ENCODE measurements around the gene RANBP6.
"Not testable (repeated sequence)": the region's sequence is repeated elsewhere in the genome, so short reads cannot be mapped to it uniquely, and the experiment has no call there.

RANBP6 gene

DNA sequence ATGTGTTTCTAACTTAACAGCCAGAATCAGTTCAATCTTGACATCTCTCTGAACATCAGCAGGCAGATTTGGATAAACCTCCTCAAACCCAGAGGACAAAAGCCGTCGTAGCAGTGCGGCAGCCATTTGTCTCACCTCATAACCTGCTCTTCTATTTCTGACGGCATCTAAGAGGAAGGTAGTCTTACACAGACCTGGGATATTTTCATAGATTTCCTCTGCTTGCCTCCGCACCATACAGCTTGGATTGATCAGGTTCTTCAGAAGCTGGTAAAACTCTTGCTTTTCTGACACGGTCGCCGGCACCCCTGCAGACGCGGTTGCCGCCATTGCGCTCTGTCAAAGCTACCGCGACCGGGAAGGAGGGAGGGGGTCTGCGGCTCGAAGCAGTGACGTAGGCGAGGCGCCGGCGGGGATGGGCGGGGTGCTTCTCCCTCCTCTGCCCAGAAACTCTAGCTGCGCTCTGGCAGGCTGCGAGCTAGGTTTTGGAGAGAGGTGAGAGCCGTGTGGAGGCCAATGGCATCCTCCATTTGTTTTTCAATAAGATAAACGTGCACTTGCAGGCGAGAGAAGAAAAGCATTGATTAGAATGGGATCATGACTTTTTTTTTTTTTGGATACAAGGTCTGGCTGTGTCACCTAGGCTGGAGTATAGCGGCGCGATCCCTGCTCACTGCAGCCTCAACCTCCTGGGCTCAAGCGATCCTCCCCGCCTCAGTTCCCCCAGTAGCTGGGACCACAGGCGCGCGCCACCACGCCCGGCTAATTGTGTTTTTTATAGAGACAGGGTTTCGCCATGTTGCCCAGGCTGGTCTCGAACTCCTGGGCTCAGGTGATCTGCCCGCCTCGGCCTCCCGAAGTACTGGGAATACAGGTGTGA lies at the start of gene RANBP6:
TSS of gene RANBP6 (minus strand) at position 347 of the 880 bp plus-strand sequence. CDS start at position 330, 17 bp downstream.
- FAIRE-seq: no peak

DNA sequence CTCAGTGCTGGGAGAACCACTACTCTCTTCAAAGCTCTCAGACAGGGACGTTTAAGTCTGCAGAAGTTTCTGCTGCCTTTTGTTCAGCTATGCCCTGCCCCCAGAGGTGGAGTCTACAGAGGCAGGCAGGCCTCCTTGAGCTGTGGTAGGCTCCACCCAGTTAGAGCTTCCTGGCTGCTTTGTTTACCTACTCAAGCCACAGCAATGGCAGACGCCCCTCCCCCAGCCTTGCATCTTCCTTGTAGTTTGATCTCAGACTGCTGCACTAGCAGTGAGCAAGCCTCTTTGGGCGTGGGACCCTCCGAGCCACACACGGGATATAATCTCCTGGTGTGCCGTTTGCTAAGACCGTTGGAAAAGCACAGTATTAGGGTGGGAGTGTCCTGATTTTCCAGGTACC lies 47.7 kb upstream of the RANBP6 start:
- FAIRE-seq: not testable (repeated sequence)

DNA sequence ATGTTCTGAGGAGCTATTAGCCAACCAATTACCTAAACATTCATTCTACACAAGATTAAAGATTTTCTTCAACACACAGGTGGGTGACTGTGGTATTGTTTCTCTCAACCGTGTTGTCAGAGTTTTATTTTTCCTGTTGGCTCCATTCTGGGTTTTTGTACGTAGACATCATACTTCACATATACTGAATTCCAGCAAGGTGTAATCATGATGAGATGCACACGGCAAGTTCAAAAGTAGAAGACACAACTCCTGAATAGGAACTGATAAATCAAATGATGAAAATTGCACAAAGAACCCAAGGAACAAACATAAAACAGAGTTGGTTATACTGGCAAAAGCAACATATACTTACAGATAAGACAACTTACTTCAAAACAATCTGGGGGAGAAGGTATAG lies 40.2 kb upstream of the RANBP6 start:
- FAIRE-seq: no peak

DNA sequence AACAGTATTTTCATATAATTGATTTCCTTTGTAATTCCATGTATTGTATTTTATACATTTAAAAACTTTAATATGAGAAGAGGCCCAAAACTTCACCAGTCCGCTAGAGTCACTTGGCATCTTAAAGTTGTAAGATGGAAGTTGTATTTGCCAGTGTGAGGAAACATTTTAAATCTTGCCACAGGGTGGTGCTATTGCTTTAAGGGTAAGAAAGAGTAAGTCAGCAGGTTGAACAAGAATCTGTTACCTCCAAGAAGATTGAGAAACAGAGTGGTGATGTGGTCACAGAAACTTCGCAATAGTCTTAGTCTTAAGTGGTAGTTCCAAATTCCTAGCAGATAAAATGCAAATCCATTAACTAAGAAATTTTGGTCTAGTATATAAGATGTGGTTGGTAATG lies 39.8 kb upstream of the RANBP6 start:
- FAIRE-seq: peak; percentile 87

DNA sequence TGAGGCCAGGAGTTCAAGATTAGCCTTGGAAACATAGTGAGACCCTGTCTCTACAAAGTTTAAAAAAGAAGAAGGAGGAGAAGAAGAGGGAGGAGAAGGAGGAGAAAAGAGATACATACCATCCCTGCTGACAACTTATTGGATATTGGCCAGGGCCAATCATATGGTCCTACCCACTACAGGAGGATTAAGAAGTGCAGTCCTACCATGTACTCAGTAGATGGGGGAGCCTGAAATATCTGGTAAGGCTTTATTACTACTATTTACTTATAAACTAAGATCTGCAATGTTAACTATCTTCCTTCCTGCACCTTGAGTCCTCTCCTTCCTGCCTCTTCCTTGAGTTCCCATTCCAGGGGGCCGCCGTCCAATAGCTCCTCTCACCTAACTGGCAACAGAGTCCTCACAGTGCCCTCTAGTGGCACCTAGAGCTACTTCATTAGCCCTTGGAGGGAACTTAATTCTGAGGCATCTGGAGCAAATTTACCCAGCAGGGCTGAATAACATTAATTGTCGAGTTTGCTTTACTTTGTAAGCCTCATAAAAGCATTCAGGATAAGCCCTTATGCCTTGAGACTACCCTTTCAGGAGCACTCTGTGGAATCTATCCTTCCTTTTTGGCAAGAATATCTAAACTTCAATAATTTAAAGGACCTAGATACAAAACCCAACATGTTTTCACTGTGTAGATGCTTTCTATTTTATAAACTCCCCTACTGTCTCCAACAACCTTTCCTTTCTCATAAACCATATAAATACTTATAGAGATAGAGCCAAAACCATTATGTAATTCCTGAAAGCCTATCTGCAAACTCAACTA lies 39.1 kb upstream of the RANBP6 start:
- peak; percentile 21 for FAIRE-seq

DNA sequence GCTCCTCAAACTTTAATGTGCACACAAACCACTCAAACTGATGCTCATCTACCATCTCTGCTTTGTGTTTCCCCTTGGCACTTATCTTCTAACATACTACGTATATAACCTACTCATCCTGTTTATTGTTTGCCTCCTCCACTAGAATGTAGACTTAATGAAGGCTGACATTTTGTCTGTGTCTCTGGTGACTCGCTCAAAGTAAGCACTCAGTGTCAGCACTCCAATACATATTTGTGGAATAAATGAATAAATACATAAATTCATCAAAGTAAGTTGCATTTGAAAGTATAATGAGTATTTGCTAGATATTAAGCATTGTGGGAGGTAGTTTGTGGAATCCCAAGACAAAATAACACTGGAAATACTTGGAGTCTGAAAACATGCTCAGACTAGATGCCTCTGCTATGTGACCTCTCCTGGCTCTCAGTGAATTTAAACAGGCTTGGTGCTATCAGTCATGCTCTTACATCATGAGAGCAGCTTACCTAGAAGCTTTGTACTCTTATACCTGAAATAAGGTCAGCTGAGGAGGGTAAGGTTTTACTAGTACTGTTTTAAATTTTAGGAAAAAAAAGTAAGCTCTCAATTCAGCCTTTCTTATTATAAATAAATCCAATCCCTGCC lies 37.0 kb upstream of the RANBP6 start:
- no peak for FAIRE-seq

DNA sequence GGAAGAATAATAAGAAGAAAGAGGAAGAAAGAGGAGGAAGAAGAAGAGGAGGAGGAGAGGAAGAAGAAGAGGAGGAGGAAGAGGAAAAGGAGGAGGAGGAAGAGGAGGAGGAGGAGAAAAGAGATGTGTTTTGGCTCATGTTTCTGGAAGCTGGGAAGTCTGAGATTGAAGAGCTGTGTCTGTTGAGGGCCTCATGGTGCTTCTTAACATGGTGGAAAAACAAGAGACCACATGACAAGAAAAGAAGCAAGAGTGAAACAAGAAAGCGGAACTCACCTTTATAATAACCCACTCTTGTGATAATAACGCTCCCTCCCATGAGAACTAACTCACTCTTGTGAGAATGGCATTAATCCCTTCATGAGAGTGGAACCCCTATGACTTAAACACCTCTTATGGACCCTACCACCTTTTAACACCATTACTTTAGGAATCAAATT lies 36.1 kb upstream of the RANBP6 start:
- no peak for FAIRE-seq

DNA sequence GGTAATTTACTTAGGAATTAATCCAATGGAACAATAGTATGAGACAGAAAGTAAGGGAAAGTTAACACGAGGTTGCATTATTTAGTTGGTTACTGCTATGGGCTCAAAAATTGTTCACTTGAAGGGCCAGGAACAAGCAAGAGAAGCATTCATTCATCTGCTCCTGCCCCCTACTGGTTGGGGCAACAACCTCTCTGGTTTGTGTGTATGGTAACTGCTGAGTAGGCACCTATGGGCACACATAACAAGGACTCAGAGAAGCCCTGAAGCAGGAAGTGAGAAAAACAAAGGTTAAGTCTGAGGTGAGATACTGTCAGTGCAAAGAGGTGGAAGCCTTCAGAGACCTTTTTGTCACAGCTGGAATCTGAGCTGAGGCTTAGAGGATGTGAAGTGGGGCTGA lies 34.4 kb upstream of the RANBP6 start:
- no peak for FAIRE-seq

DNA sequence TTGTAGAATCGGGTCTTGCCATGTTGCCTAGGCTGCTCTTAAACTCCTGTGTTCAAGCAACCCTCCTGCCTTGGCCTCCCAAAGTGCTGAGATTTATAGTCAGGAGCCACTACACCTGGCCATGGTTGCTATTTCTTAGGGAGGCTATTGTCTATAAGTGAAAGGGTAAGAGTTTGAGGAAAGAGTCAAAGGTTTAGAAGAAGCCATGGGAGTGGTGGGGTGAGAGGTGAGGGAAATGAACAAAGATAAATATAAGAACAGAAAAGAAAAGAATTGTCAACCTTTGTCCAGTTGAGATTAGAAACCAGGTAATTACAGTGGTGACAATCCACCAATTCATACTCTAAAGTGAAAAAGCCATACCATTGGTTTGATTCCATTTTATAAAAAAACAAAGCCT lies 32.6 kb upstream of the RANBP6 start:
- no peak for FAIRE-seq

DNA sequence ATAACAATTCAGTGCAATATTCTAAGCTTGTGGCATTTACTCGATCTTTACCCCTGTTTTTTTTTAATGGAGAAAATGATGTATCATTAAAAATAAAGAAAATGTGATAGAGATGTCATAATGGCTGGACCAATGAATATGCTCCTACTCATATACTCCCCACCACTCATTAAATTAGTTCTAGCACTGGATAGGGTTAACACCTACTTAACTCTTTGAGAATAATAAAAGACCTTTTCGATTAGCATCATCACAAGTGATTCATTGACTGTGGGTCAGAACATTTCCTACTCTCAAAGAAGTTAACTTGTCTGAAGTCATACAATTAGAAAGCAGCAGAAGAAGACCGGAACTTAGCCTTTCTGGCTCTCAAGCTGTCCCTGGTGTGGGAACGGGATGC lies 31.6 kb upstream of the RANBP6 start:
- no peak for FAIRE-seq

DNA sequence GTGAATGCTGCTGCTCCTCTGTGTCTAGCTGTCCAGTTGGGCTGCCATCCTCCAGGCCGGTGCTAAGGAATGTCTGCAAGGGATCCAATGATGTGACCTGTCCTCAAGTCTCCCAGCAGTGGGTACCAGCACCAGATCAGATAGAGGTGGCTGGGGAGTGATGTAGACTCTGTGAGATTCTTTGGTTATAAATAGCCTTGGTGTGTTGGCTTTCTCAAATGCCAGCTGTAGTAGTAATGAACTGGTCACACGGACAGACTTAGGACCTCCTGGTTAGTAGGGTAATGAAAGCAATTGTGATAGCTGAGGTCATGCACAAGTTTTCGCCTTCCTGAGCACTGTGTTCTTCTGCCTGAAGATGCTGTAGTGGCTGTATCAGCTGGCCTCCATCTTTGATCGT lies 29.9 kb upstream of the RANBP6 start:
- FAIRE-seq: no peak

DNA sequence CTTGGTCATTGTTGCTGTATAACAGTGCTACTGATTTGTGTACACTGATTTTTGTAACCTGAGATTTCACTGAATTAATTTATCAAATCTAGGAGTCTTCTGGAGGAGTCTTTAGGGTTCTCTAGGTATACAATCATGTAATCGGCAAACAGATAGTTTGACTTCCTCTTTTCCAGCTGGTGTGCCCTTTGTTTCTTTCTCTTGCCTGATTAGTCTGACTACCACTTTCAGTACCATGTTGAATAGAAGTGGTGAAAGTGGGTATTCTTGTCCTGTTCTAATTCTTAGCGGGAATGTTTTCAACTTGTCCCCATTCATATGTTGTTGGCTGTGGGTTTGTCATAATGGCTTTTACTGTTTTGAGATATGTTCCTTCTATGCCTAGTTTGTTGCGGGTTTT lies 24.7 kb upstream of the RANBP6 start:
- FAIRE-seq: no peak

DNA sequence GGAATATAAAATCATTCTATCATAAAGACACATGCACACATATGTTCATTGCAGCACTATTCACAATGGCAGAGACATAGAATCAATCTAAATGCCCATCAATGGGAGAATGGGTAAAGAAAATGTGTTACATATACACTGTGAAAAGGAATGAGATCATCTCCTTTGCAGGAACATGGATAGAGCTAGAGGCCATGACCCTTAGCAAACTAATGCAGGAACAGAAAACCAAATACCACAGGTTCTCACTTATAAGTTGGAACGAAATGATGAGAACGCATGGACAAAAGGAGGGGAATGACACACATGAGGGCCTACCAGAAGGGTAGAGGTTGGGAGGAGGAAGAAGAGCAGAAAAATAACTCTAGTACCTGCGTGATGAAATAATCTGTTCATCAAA lies 21.0 kb upstream of the RANBP6 start:
- no peak for FAIRE-seq

DNA sequence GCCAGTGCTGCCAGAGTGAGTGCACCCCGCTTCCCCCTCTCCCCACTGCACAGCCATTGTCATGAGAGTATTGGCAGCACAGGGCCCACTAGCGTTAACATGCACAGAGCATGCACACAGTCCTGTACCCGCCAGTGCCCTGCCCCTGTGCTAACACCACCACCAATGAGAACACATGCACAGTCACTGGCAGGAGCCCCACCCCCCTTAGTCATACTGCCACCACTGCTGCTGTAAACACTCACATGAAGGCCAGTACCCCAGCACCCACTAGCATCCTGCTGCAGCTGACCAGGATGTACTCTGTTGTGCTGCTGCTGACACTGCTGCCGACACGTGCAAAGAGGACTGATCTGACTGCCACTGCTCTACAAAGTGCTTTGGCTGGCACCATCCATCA lies 19.5 kb upstream of the RANBP6 start:
- no peak for FAIRE-seq

DNA sequence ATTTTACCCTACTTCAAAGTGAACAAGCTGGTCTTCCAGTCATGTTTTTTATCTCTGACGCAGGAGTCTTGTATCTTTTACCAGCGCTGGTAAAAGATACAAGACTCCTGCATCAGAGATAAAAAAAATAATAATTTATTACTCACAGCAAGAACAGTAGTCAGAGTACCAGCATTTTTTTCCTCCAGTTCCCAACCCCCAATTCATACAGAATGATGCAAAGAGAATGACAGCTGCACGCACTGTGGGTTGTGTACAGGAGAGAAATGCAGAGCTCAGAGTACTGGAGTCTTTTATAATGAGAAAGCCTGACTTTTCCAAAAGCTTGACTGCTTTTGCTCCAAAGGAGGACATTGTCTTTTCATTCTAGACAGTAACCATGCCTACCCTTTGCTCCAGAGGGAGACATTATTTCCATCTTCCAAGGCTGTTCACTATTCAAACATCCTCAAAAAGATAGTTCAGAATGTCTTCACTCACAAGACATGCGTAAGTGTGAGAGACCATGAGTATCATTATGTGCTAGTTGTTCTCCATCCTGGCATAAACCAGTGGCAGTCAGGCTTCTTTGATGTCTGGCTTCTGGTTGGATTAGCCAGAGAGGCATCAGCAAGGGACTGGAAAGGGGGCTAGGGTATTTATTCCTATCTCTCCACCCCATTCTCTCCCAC lies 14.3 kb upstream of the RANBP6 start:
- FAIRE-seq: no peak

DNA sequence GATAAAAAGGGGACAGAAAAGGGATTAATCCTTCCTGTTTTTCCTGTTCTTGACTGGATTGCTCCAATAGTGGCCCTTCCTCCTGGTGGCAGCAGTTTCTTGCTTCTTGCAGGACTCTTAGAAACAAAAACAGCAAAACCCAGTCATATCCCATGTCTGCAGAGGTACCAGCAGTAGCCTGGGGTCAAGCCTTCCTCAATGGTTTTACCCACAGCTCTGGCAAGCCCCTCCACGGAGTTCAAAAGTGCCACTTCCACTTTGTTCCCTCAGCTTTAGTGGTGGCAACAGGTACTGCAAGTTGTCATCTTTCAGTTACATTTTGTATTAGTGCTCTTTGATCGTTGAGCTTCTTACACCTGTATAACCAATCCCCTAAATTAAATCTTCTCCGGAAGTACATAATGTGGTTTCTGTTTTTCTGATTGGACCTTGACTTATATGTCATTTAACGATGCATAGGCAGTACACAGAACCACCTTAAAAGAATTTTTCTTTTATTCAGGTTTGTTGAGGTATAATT lies 8.7 kb upstream of the RANBP6 start:
- FAIRE-seq: no peak

DNA sequence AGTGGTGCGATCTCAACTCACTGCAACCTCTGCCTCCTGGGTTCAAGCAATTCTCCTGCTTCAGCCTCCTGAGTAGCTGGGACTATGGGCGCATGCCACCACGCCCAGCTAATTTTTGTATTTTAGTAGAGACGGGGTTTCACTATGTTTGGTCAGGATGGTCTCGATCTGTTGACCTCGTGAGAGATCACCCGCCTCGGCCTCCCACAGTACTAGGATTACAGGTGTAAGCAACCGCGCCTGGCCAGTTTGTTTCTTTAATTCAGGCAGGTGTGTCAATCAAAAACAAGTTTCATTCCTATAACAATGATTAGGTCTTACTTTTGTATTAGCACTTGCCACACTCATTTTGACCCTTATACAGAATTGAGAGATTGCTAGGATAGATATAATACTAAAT lies 1.6 kb upstream of the RANBP6 start:
- not testable (repeated sequence) for FAIRE-seq

DNA sequence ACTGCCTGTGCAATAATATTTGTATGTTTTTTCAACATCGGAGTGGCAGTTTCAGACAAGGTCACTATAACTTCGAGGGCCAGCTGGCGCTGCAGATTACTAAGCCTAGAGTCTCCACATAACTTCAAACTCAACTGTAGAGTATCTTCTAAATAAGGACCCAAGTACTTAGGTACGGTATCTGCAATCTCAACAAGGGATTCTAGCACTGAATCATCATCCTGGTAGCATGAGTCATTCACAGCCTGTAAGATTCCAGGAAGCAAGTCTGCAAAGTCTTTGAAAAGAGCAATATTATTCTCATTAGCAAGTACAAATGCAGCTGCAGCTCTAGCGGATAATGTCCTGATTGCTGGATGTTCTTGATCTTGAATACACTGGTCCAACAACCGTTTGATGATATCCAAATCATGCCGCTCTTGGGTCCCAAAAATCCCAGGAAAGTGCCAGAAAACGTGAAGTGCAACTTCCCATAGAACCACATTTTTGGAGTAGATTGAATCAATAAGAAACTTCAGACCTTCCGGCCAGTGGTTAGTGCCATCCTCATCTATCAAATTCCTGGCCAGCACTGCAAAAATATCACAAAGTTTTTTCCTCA lies 654 bp downstream of the RANBP6 start:
- FAIRE-seq: no peak

DNA sequence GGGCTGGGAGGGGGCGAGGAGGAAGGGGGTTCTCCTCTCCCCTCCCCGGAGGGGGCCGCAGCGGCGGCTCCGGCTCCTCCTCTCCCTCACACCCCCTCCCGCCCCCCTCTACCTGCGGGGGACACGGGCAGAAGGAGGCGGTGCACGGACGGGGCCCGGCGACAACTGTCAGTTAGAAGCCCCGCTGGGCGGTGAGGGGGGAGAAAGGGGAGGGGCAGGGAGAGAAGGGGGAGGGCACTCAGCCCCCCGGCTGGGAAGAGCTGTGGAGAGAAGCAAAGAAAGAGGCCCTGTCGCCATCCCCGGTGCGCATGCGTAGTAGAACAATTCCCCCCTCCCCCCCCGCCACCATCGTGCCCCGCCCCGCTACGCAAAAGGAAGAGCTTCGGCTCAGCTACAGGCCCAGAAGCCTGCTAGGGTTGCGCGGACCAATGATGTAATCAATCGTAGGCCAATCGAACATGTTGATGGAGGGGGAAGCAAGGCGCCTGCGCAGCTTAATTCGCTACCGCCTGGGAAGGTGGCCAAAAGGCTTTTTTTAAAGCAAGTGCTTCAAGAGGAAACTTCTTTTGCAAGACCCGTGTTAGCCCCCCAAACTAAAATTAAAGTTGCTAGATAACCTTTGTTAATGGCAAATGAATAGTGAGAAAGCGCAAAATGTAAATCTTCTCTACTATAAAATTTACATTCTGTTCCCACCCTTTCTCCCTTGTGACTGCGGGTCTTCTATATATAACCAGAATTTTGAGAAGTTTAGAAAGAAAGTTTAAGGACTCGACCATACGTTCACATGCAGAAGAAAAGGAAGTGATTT lies 7.0 kb downstream of the RANBP6 start:
- FAIRE-seq: peak; percentile 77

DNA sequence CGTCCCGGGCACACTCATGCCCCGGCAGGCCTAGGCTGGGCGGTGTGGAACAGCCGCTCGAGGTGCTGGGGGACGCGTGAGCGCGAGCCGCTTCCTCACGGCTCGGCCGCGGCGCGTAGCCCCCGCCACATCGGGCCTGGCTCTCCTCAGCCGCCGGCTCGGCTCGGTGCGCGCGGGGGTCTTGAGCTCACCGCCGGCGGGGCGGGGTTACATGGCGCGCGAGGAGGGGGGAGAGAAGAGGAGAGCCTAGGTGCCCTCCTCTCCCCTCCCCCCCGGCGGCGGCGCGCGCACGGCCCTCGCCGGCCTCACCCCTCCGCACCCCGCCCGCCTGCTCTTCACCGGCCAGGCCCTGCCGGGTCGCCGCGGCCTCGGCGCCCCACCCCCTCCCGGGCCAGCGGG lies 7.7 kb downstream of the RANBP6 start:
- no peak for FAIRE-seq

DNA sequence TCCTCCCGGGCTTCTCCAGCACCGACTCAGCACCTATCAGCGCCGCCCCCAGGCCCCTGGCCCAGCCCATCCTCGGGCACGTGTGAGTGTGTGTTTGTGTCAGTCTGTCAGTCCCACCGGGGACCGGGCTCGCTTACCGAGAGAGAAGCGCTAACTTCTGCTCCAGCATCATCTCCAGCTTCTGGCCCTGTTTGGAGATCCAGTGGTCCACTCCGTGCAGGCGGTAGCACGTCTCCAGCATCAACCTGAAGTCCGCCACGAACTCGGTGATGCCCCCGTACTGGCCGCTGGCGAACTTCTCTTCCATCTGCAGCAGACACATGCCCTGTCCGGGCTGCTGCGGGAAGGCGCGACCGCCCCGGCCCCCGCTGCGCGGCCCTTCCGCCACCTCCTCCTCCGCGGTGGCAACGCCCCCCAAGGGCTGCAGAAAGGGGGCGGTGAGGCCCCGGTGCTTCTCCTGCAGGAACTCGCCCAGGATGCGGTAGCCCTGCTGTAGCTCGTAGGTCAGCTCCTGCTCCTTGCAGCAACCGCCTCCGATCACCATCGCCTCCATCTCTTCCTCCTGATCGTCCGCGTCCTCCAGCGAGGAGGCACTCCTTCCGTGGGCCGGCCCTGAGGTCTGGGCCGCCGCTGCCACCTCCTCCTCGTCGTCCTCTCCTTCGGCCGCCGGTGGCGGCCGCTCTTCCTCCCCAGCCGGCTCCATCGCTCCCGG lies 8.2 kb downstream of the RANBP6 start:
- FAIRE-seq: no peak
